ENCODE data around the gene ATRNL1.

- TF ChIP-seq CTCF (IDR thresholded peaks at IDR 0.05) (no peak), KDM1A (IDR thresholded peaks at IDR 0.05; ENCODE audit: low read depth) (no peak), CHD4 (IDR thresholded peaks at IDR 0.05; ENCODE audit: borderline replicate concordance) (no peak), JUN (IDR thresholded peaks at IDR 0.05) (no peak), MAFK (IDR thresholded peaks at IDR 0.05; ENCODE audit: partially characterized antibody) (no peak)
- TF ChIP-seq, protein P1, sequence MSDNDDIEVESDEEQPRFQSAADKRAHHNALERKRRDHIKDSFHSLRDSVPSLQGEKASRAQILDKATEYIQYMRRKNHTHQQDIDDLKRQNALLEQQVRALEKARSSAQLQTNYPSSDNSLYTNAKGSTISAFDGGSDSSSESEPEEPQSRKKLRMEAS (IDR thresholded peaks at IDR 0.05), result no peak
Measured at GRCh38 chr10:115860182-115861107, 767.3 kb downstream of the ATRNL1 start.

Data from A549 (cell line).